ENCODE results near the gene ADIPOR2. TPM values are rescaled to one million over a fixed set of nuclear protein-coding genes. Genes with fewer than 3 reads are reported as not detected.

The ADIPOR2 gene
- total RNA-seq, 1 donor from 2014 or later, result 22.7 TPM

GRCh38 chr12:1821805-1822204, 130.9 kb downstream of the ADIPOR2 start:
- Histone ChIP-seq H3K4me3 (ENCODE audit: low read depth, low read length) (no peak overlapping the region), H3K36me3 (ENCODE audit: control insufficient read depth, insufficient read depth, low read length) (no peaks in the 10 kb centered on the region), H3K27me3 (ENCODE audit: control insufficient read depth, insufficient read depth, low read length) (peaks cover 66% of the 10 kb centered on the region)
- DNase-seq (ENCODE audit: low read depth), result no peak
- no peak for TF ChIP-seq CTCF (IDR thresholded peaks at IDR 0.05; ENCODE audit: insufficient read depth, low read length, poor library complexity, severe bottlenecking)

- no peak for TF ChIP-seq CTCF (IDR thresholded peaks at IDR 0.05; ENCODE audit: insufficient read depth, low read length, poor library complexity, severe bottlenecking)
- Histone ChIP-seq H3K4me3 (ENCODE audit: low read depth, low read length) (no peak overlapping the region), H3K27me3 (ENCODE audit: control insufficient read depth, insufficient read depth, low read length) (peaks cover 75% of the 10 kb centered on the region), H3K36me3 (ENCODE audit: control insufficient read depth, insufficient read depth, low read length) (no peaks in the 10 kb centered on the region)
- no peak for DNase-seq (ENCODE audit: low read depth)
These were observed 131.8 kb downstream of the ADIPOR2 start for GRCh38 chr12:1822699-1823098.

GRCh38 chr12:1823237-1823636, 132.4 kb downstream of the ADIPOR2 start:
- Histone ChIP-seq H3K36me3 (ENCODE audit: control insufficient read depth, insufficient read depth, low read length) (no peaks in the 10 kb centered on the region), H3K27me3 (ENCODE audit: control insufficient read depth, insufficient read depth, low read length) (peaks cover 80% of the 10 kb centered on the region), H3K4me3 (ENCODE audit: low read depth, low read length) (no peak overlapping the region)
- DNase-seq (ENCODE audit: low read depth), result no peak
- no peak for TF ChIP-seq CTCF (IDR thresholded peaks at IDR 0.05; ENCODE audit: insufficient read depth, low read length, poor library complexity, severe bottlenecking)

GRCh38 chr12:1825382-1826102, 134.7 kb downstream of the ADIPOR2 start:
- no peak overlapping the region for H3K4me3 ChIP-seq (ENCODE audit: low read depth, low read length)
- DNase-seq (ENCODE audit: low read depth), result no peak
- H3K36me3 ChIP-seq (ENCODE audit: control insufficient read depth, insufficient read depth, low read length), result no peaks in the 10 kb centered on the region
- H3K27me3 ChIP-seq (ENCODE audit: control insufficient read depth, insufficient read depth, low read length), result peaks cover 85% of the 10 kb centered on the region
- no peak for TF ChIP-seq CTCF (IDR thresholded peaks at IDR 0.05; ENCODE audit: insufficient read depth, low read length, poor library complexity, severe bottlenecking)

GRCh38 chr12:1826401-1826800, 135.5 kb downstream of the ADIPOR2 start:
- Histone ChIP-seq H3K27me3 (ENCODE audit: control insufficient read depth, insufficient read depth, low read length) (peaks cover 85% of the 10 kb centered on the region), H3K4me3 (ENCODE audit: low read depth, low read length) (no peak overlapping the region), H3K36me3 (ENCODE audit: control insufficient read depth, insufficient read depth, low read length) (no peaks in the 10 kb centered on the region)
- DNase-seq (ENCODE audit: low read depth), result no peak
- TF ChIP-seq CTCF (IDR thresholded peaks at IDR 0.05; ENCODE audit: insufficient read depth, low read length, poor library complexity, severe bottlenecking), result no peak
